H7 (cell line): ENCODE data around the gene CBFA2T3. TPM values are rescaled to one million over a fixed set of nuclear protein-coding genes. Genes with fewer than 3 reads are reported as not detected.

Experiments used
- DNase-seq: peaks from one replicate; pipeline ENCODE4 v3.0.0; 2012
- H3K27me3 ChIP-seq: 2 replicates; pipeline ENCODE4 v1.6.0; 2011; ENCODE audit warnings: mild to moderate bottlenecking, low read length; ENCODE audit not compliant: control insufficient read depth, insufficient read depth
- H3K36me3 ChIP-seq: replicated peaks from 2 replicates; pipeline ENCODE4 v1.5.1; 2011; ENCODE audit warnings: low read length; ENCODE audit not compliant: control insufficient read depth, insufficient read depth
- H3K4me3 ChIP-seq: 2 replicates; pipeline ENCODE4 v1.5.1; 2011; ENCODE audit warnings: low read depth, mild to moderate bottlenecking, control low read depth, low read length, moderate library complexity; ENCODE audit not compliant: insufficient read depth
- total RNA-seq: library from RNA; depleted of rRNA; stranded (reverse); fragments of >200 nt; shearing (Covaris generic); gene quantifications from 2 replicates; pipeline ENCODE4 v1.2.3, GENCODE V29; 2014

Gene CBFA2T3
- total RNA-seq, 1 experiment from 2014 or later = 0.35 TPM

- DNase-seq = no peak
- H3K27me3 ChIP-seq = no peaks in the 10 kb centered on the region
Measured at GRCh38 chr16:88882358-88883030, 94.5 kb downstream of the CBFA2T3 start.

GRCh38 chr16:88881675-88882357 is 95.2 kb downstream of the CBFA2T3 start:
- H3K4me3 ChIP-seq = no peak overlapping the region
- peak; percentile 65 for DNase-seq
- H3K36me3 ChIP-seq = no peaks in the 10 kb centered on the region
- no peaks in the 10 kb centered on the region for H3K27me3 ChIP-seq

More at GRCh38 chr16:88882358-88883030, 94.5 kb downstream of the CBFA2T3 start:
- H3K36me3 ChIP-seq = no peaks in the 10 kb centered on the region
- no peak overlapping the region for H3K4me3 ChIP-seq

- no peaks in the 10 kb centered on the region for H3K27me3 ChIP-seq
- no peak overlapping the region for H3K4me3 ChIP-seq
- no peaks in the 10 kb centered on the region for H3K36me3 ChIP-seq
- DNase-seq = peak; percentile 84
Measured at GRCh38 chr16:88881007-88881615, 95.9 kb downstream of the CBFA2T3 start.

GRCh38 chr16:88880226-88881006 is 96.6 kb downstream of the CBFA2T3 start:
- Histone ChIP-seq H3K27me3 (no peaks in the 10 kb centered on the region), H3K4me3 (no peak overlapping the region), H3K36me3 (no peaks in the 10 kb centered on the region)
- peak; percentile 67 for DNase-seq

- no peak overlapping the region for H3K4me3 ChIP-seq
- DNase-seq = no peak
- H3K27me3 ChIP-seq = no peaks in the 10 kb centered on the region
- no peaks in the 10 kb centered on the region for H3K36me3 ChIP-seq
Measured at GRCh38 chr16:88879788-88880055, 97.3 kb downstream of the CBFA2T3 start.

GRCh38 chr16:88878967-88879787 is 97.8 kb downstream of the CBFA2T3 start:
- Histone ChIP-seq H3K27me3 (no peaks in the 10 kb centered on the region), H3K4me3 (no peak overlapping the region), H3K36me3 (no peaks in the 10 kb centered on the region)
- DNase-seq = no peak

GRCh38 chr16:88878356-88878755 is 98.7 kb downstream of the CBFA2T3 start:
- no peak for DNase-seq
- Histone ChIP-seq H3K4me3 (no peak overlapping the region), H3K27me3 (no peaks in the 10 kb centered on the region), H3K36me3 (no peaks in the 10 kb centered on the region)

- Histone ChIP-seq H3K36me3 (no peaks in the 10 kb centered on the region), H3K27me3 (no peaks in the 10 kb centered on the region), H3K4me3 (no peak overlapping the region)
- no peak for DNase-seq
Measured at GRCh38 chr16:88877564-88878289, 99.3 kb downstream of the CBFA2T3 start.

GRCh38 chr16:88876942-88877526 is 100.0 kb downstream of the CBFA2T3 start:
- Histone ChIP-seq H3K27me3 (no peaks in the 10 kb centered on the region), H3K4me3 (no peak overlapping the region), H3K36me3 (no peaks in the 10 kb centered on the region)
- DNase-seq = no peak

GRCh38 chr16:88875703-88876234 is 101.2 kb downstream of the CBFA2T3 start:
- Histone ChIP-seq H3K27me3 (no peaks in the 10 kb centered on the region), H3K4me3 (no peak overlapping the region), H3K36me3 (no peaks in the 10 kb centered on the region)
- DNase-seq = no peak

GRCh38 chr16:88874938-88875599 is 101.9 kb downstream of the CBFA2T3 start:
- DNase-seq = no peak
- Histone ChIP-seq H3K27me3 (no peaks in the 10 kb centered on the region), H3K4me3 (no peak overlapping the region), H3K36me3 (no peaks in the 10 kb centered on the region)

- no peak for DNase-seq
- H3K4me3 ChIP-seq = no peak overlapping the region
- no peaks in the 10 kb centered on the region for H3K36me3 ChIP-seq
- H3K27me3 ChIP-seq = no peaks in the 10 kb centered on the region
Measured at GRCh38 chr16:88872650-88873331, 104.2 kb downstream of the CBFA2T3 start.
